WTC11 (cell line): ENCODE results near the gene MPPE1. TPM values are rescaled to one million over a fixed set of nuclear protein-coding genes. Genes with fewer than 3 reads are reported as not detected.

Experiments used
- ATAC-seq: fragments of 200-7000 bp; cut with Tn5 transposase; 2 replicates; pipeline ENCODE4 v1.10.0; 2021; ENCODE audit warnings: mild to moderate bottlenecking, moderate library complexity
- CTCF ChIA-PET: fragments of 300-600 bp; sonication (Branson Sonifier 250); formaldehyde crosslinking; loops from one replicate; lab custom pipeline; 2021; ENCODE audit warnings: antibody characterized with exemption; lab: Charles Lee
- POLR2A ChIA-PET: fragments of 350-600 bp; sonication (Branson Sonifier 250); formaldehyde crosslinking; loops from one replicate; lab custom pipeline; 2021; ENCODE audit warnings: antibody characterized with exemption; lab: Charles Lee
- DNase-seq: peaks from one replicate; pipeline ENCODE4 v3.0.0; 2021; ENCODE audit warnings: low spot score
- H3K27ac Mint-ChIP-seq: 2 replicates; pipeline ENCODE4 v1.8.0; 2021; ENCODE audit warnings: mixed read lengths
- H3K27me3 Mint-ChIP-seq: 2 replicates; pipeline ENCODE4 v1.8.0; 2021; ENCODE audit warnings: low read depth, mild to moderate bottlenecking, moderate library complexity, mixed read lengths
- H3K36me3 Mint-ChIP-seq: 2 replicates; pipeline ENCODE4 v1.8.0; 2021; ENCODE audit warnings: mixed read lengths
- H3K4me1 Mint-ChIP-seq: 2 replicates; pipeline ENCODE4 v1.8.0; 2022; ENCODE audit warnings: mixed read lengths
- H3K4me3 Mint-ChIP-seq: 2 replicates; pipeline ENCODE4 v1.8.0; 2021; ENCODE audit warnings: mild to moderate bottlenecking, moderate library complexity, mixed read lengths
- H3K9me3 Mint-ChIP-seq: 2 replicates; pipeline ENCODE4 v1.8.0; 2021; ENCODE audit warnings: mixed read lengths
- CDX4 ChIP-seq: fragments of 250-450 bp; sonication (Bioruptor Pico); IDR thresholded peaks from 2 replicates; pipeline ENCODE4 v1.9.0; 2021; ENCODE audit warnings: moderate library complexity, mild to moderate bottlenecking, inconsistent platforms, borderline replicate concordance
- CREM ChIP-seq: sonication (generic); formaldehyde crosslinking; IDR thresholded peaks from 2 replicates; pipeline ENCODE4 v1.8.1; 2022; ENCODE audit warnings: mild to moderate bottlenecking, missing genetic modification reagents, moderate library complexity
- CTCF ChIP-seq: fragments of 200-600 bp; IDR thresholded peaks from 2 replicates; pipeline ENCODE4 v1.8.0; 2022; ENCODE audit warnings: antibody characterized with exemption
- EMX1 ChIP-seq: fragments of 250-450 bp; sonication (Bioruptor Pico); IDR thresholded peaks from 2 replicates; pipeline ENCODE4 v1.8.0; 2021; ENCODE audit warnings: mild to moderate bottlenecking
- IRF2 ChIP-seq: sonication (generic); formaldehyde crosslinking; IDR thresholded peaks from 2 replicates; pipeline ENCODE4 v1.8.0; 2022; ENCODE audit warnings: low read depth, missing genetic modification reagents, borderline replicate concordance
- JAZF1 ChIP-seq: fragments of 250-450 bp; sonication (Bioruptor Pico); IDR thresholded peaks from 2 replicates; pipeline ENCODE4 v1.9.0; 2021; ENCODE audit warnings: moderate library complexity, mild to moderate bottlenecking, inconsistent platforms
- OVOL2 ChIP-seq: fragments of 250-450 bp; sonication (Bioruptor Pico); IDR thresholded peaks from 2 replicates; pipeline ENCODE4 v1.9.0; 2021; ENCODE audit warnings: mild to moderate bottlenecking, borderline replicate concordance
- PRDM15 ChIP-seq: sonication (generic); formaldehyde crosslinking; IDR thresholded peaks from 2 replicates; pipeline ENCODE4 v1.8.0; 2022; ENCODE audit warnings: missing genetic modification reagents
- PREB ChIP-seq: sonication (generic); formaldehyde crosslinking; IDR thresholded peaks from 2 replicates; pipeline ENCODE4 v1.8.1; 2022; ENCODE audit warnings: mild to moderate bottlenecking, missing genetic modification reagents, moderate library complexity, borderline replicate concordance
- PRRX2 ChIP-seq: fragments of 250-450 bp; sonication (Bioruptor Pico); IDR thresholded peaks from 2 replicates; pipeline ENCODE4 v1.8.0; 2021; ENCODE audit warnings: mild to moderate bottlenecking
- RORB ChIP-seq: fragments of 250-450 bp; sonication (Bioruptor Pico); IDR thresholded peaks from 2 replicates; pipeline ENCODE4 v1.9.0; 2021; ENCODE audit warnings: mild to moderate bottlenecking
- SMAD4 ChIP-seq: sonication (generic); formaldehyde crosslinking; IDR thresholded peaks from 2 replicates; pipeline ENCODE4 v1.8.0; 2022; ENCODE audit warnings: mild to moderate bottlenecking, missing genetic modification reagents
- SP1 ChIP-seq: sonication (generic); formaldehyde crosslinking; conservative IDR thresholded peaks from 2 replicates; pipeline ENCODE4 v1.8.1; 2022; ENCODE audit warnings: missing genetic modification reagents
- ZBTB21 ChIP-seq: sonication (generic); formaldehyde crosslinking; IDR thresholded peaks from 2 replicates; pipeline ENCODE4 v1.8.1; 2023; ENCODE audit warnings: mild to moderate bottlenecking, missing genetic modification reagents, borderline replicate concordance
- ZNF263 ChIP-seq: sonication (generic); formaldehyde crosslinking; IDR thresholded peaks from 2 replicates; pipeline ENCODE4 v1.8.1; 2022; ENCODE audit warnings: low read depth, mild to moderate bottlenecking, moderate library complexity, missing genetic modification reagents
- total RNA-seq: library from RNA; stranded (reverse); gene quantifications from 3 replicates; pipeline ENCODE4 v1.2.3, GENCODE V29; 2021

MPPE1 gene
- total RNA-seq, 1 experiment from 2014 or later: 29.1 TPM

GRCh38 chr18:11844436-11844835, 63.7 kb downstream of the MPPE1 start (continued):
- TF ChIP-seq CTCF (no peak), PRDM15 (CRISPR knock-in tag) (no peak), PRRX2 (CRISPR knock-in tag) (no peak)

GRCh38 chr18:11842562-11842961, 65.6 kb downstream of the MPPE1 start:
- no peak for ATAC-seq
- H3K9me3 Mint-ChIP-seq: no peaks in the 10 kb centered on the region
- H3K27ac Mint-ChIP-seq: no peak overlapping the region
- H3K4me1 Mint-ChIP-seq: peaks cover 7% of the 10 kb centered on the region
- H3K36me3 Mint-ChIP-seq: no peaks in the 10 kb centered on the region
- ChIA-PET POLR2A (interaction anchor here (0.7 kb wide), 1 partner anchor 140 kb away, joined by 4 read pairs; no protein-coding TSS in a partner anchor), CTCF (no interaction called here)
- no peak overlapping the region for H3K4me3 Mint-ChIP-seq
- DNase-seq: no peak
- H3K27me3 Mint-ChIP-seq: no peaks in the 10 kb centered on the region
- TF ChIP-seq PREB (CRISPR knock-in tag) (no peak), CREM (CRISPR knock-in tag) (no peak), IRF2 (no peak), PRRX2 (CRISPR knock-in tag) (no peak), RORB (CRISPR knock-in tag) (no peak)

GRCh38 chr18:11840493-11840892, 67.6 kb downstream of the MPPE1 start:
- Mint-ChIP-seq H3K27me3 (no peaks in the 10 kb centered on the region), H3K4me1 (peaks cover 7% of the 10 kb centered on the region), H3K4me3 (no peak overlapping the region), H3K36me3 (no peaks in the 10 kb centered on the region)
- CTCF ChIA-PET: interaction anchor here (0.6 to 2.7 kb wide), 12 partner anchors 9 to 208 kb away, joined by 3 to 10 read pairs (median 3); no protein-coding TSS in a partner anchor
- ATAC-seq (peak; percentile 68), DNase-seq (no peak)
- TF ChIP-seq ZBTB21 (no peak), SMAD4 (CRISPR knock-in tag) (no peak), SP1 (CRISPR knock-in tag) (no peak), OVOL2 (CRISPR knock-in tag) (no peak), CDX4 (CRISPR knock-in tag) (no peak), EMX1 (CRISPR knock-in tag) (no peak), CTCF (no peak), ZNF263 (CRISPR knock-in tag) (no peak), JAZF1 (CRISPR knock-in tag) (no peak)
- TF ChIP-seq, all 79 proteins: peak for 0
- POLR2A ChIA-PET: interaction anchor here (0.9 to 1.9 kb wide), 2 partner anchors 11 to 155 kb away, joined by 4 to 5 read pairs; no protein-coding TSS in a partner anchor
- H3K27ac Mint-ChIP-seq: peak overlapping the region; percentile 2
- H3K9me3 Mint-ChIP-seq: no peaks in the 10 kb centered on the region
